ENCODE results near the gene TNRC6A.

TNRC6A gene

GRCh38 chr16:24858219-24859041 lies 129.0 kb downstream of the TNRC6A start:
- no peak overlapping the region for H3K4me3 ChIP-seq (ENCODE audit: control insufficient read depth, low read depth, low read length)
- peak; percentile 52 for DNase-seq (ENCODE audit: low read depth)
- TF ChIP-seq, protein P1, sequence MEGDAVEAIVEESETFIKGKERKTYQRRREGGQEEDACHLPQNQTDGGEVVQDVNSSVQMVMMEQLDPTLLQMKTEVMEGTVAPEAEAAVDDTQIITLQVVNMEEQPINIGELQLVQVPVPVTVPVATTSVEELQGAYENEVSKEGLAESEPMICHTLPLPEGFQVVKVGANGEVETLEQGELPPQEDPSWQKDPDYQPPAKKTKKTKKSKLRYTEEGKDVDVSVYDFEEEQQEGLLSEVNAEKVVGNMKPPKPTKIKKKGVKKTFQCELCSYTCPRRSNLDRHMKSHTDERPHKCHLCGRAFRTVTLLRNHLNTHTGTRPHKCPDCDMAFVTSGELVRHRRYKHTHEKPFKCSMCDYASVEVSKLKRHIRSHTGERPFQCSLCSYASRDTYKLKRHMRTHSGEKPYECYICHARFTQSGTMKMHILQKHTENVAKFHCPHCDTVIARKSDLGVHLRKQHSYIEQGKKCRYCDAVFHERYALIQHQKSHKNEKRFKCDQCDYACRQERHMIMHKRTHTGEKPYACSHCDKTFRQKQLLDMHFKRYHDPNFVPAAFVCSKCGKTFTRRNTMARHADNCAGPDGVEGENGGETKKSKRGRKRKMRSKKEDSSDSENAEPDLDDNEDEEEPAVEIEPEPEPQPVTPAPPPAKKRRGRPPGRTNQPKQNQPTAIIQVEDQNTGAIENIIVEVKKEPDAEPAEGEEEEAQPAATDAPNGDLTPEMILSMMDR (conservative IDR thresholded peaks at IDR 0.05; ENCODE audit: control insufficient read depth, insufficient read depth, low read depth, low read length), result no peak

GRCh38 chr16:24861461-24861860 lies 132.0 kb downstream of the TNRC6A start:
- no peak overlapping the region for H3K4me3 ChIP-seq (ENCODE audit: control insufficient read depth, low read depth, low read length)
- no peak for DNase-seq (ENCODE audit: low read depth)
- TF ChIP-seq, protein P1 (conservative IDR thresholded peaks at IDR 0.05; ENCODE audit: control insufficient read depth, insufficient read depth, low read depth, low read length), result no peak

DNA sequence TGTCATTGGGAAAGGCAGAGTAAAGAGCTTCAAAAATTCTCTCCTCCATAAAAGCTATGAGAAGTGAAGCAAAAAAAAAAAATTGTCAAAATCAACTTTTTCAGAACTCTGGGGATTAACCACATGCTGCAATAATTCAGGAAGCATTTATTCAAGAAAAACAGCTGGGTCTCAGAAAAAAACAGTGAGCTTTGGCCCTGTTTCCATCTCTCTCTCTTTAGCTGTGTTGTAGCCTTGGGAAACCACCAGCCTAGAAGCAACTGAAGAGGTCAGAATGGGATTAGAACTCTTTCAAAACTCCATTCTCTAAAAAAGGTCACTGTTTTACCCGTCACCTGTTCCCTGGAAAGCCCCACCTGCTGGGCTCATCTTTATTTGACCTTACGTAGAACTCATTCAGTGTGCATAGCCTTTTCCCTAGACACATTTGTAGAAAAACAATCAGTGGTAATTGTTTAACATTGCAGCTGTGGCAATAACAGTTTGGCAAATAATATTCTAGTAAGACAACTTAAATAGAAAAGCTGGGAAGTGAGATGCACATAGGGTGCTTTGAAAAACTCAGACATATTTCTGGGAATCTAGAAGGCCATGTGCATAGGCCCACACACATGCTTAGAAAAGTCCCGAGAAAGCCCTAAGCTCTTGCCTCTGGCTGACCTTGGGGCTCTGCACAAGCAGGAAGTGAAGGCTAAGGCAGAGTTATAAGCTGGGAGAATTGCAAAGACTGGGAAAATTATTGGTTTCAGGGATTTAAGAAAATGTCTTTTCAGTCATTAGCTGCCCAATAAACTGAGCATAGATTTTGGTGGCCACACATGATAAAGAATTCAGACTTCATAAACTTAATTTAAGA lies 134.4 kb downstream of the TNRC6A start:
- H3K4me3 ChIP-seq (ENCODE audit: control insufficient read depth, low read depth, low read length), result no peak overlapping the region
- no peak for DNase-seq (ENCODE audit: low read depth)
- TF ChIP-seq, protein P1 (conservative IDR thresholded peaks at IDR 0.05; ENCODE audit: control insufficient read depth, insufficient read depth, low read depth, low read length), result no peak

- no peak overlapping the region for H3K4me3 ChIP-seq (ENCODE audit: control insufficient read depth, low read depth, low read length)
- no peak for DNase-seq (ENCODE audit: low read depth)
- TF ChIP-seq, protein P1 (conservative IDR thresholded peaks at IDR 0.05; ENCODE audit: control insufficient read depth, insufficient read depth, low read depth, low read length), result no peak
Observed at GRCh38 chr16:24869033-24869432, 139.6 kb downstream of the TNRC6A start.

- DNase-seq (ENCODE audit: low read depth), result no peak
- H3K4me3 ChIP-seq (ENCODE audit: control insufficient read depth, low read depth, low read length), result no peak overlapping the region
- TF ChIP-seq, protein P1 (conservative IDR thresholded peaks at IDR 0.05; ENCODE audit: control insufficient read depth, insufficient read depth, low read depth, low read length), result no peak
Observed at GRCh38 chr16:24871891-24872290, 142.4 kb downstream of the TNRC6A start.

DNA sequence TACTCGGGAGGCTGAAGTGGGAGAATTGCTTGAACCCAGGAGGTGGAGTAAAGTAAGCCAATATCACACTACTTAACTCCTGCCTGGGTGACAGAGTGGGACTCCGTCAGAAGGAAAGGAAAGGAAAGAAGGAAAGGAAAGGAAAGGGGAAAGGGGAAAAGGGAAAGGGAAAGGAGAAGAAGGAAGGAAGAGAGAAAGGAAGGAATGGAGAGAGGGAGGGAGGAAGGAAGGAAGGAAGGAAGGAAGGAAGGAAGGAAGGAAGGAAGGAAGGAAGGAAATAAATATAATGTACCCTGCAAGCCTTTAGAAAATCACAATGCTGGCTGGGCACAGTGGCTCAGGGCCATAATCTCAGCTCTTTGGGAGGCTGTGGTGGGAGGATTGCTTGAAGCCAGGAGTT lies 143.6 kb downstream of the TNRC6A start:
- TF ChIP-seq, protein P1 (conservative IDR thresholded peaks at IDR 0.05; ENCODE audit: control insufficient read depth, insufficient read depth, low read depth, low read length), result no peak
- H3K4me3 ChIP-seq (ENCODE audit: control insufficient read depth, low read depth, low read length), result no peak overlapping the region
- DNase-seq (ENCODE audit: low read depth), result no peak

Data from fibroblast of mammary gland (primary cell).